ENCODE results near the gene PTPN22.

Gene PTPN22

DNA sequence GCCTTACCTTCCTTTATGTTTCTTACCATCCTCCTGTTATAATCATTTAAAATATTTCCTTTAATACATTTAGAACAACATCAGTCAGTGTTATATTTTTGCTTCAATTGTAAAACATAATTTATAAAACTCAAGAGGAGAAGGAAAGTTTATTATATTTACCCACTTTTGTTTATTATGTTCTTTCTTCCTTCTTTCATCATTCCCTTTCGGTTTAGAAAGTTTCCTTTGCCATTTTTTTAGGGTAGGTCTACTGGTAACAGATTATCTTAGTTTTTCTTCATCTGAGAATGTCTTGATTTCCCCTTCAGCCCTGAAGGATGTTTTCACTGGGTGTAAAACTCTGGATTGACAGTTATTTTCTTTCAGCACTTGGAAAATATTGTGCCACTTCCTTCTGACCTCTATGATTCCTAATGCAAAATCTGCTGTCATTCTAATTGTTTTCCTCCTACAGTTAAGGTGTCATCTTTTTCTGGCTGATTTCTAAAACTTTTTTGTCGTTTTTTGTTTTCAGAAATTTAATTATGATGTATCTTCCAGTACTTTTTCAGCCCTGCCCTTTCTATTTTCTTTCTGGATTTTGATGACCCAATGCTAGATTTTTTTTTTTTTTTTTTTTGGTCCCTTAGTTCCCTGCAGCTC, 25.0 kb downstream of the PTPN22 start:
- no peak for DNase-seq

DNA sequence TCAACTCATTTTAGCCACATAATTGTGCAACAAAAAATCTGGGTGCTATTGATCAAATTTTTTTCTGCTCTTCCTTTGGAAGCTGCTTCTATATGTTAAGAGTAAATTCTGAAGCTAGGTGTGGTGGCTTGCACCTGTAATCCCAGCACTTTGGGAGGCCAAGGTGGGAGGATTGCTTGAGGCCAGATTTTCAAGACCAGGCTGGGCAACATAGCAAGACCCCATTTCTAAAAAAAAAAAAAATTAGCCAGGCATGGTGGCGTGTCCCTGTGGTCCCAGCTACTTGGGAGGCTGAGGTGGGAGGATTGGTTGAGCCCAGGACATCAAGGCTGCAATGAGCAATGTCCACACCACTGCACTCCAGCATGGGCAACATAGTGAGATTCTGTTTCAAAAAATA, 35.0 kb downstream of the PTPN22 start:
- DNase-seq = no peak

DNA sequence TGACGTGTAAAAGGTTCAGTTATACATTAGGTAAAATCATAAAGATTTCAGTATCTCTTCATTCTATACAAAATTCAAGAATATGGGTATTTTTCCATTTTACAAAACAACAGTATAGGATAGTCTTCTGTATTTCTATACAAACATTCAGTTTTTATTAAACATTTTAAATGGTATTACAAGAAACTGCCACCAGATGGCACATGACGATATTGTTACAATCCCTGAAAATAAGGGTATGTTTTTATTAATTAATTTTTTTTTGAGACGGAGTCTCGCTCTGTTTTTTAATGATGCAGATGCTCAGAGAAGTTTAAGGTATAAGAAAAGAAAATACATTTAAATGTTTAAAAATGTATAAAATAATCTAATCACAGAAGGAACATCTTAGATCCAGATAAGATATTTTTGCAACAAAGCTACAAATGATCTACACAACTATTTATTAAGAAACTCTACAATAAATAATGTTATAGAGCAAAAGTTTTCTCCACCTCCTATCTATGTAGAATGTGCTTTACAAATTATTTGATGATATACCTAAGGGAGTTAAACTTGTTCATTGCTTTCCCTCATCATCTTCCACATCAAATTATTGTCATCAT, 35.7 kb downstream of the PTPN22 start:
- peak; percentile 36 for DNase-seq

DNA sequence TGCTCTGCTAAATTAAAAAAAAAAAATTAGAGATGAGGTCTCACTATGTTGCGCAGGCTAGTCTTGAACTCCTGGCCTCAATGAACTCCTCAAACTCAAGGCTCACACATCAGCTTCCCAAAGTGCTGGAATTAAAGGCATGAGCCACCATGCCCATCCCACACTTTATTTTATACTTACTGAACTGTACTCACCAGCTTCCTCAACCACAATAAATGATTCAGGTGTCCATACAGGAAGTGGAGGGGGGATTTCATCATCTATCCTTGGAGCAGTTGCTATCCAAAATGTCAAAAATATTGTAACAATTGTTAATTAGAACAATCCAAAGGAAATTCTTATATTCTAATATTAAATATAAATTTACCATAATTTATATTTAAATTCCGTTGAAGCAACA, 36.8 kb downstream of the PTPN22 start:
- no peak for DNase-seq

DNA sequence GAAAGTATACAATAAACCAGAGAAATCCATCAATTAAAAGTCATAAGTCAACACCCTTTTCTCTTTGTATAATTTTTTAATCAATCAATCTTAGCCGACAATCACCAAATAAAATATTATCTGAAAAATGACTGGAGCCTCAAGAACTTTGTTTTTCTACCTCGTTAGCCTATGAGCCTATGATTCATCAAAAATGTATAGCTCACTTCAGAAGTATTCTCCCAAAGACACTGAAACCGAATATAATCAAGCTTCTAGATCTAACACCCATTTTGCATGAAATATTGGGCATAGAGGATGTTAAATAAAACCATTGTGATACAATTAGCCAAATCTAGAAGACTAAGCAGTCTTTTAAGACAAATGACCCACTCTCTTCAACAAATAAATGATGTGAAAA, 41.5 kb downstream of the PTPN22 start:
- DNase-seq = no peak

DNA sequence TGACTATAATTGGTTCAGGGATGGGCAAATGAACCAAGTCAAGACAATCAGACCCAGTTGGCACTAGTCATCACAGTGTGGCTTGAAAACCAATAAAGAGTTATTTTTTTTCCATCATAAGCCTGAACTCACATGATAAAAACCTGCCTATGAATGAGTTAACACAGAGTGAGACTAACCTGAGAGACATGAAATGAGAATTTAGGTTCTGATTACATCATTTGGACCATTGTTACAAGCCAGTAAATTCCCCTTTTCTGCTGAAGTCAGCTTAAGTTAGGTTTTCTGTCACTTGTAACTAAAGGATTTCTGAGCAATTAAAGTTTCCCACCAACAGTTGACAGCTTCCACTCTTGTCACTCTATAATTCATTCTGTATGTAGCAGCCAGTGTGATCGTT, 49.6 kb downstream of the PTPN22 start:
- no peak for DNase-seq

DNA sequence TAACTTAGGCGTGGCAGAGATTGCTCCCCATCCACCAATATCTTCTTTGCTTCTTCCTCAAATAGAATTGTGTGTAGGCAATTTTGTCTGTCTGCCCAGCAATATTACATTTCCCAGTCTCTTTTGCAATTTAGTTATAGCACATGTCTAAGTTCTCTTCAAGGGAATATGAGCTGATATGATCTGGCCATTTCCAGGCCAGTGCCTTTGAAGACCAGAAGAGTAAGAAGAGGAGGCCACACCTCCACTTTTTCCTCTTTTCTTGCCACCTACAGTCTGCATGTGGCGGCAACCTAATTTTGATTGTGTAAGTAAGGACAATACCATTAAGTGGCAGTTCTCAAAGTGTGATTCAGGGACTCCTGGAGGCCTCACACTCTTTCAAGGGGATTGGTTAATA, 52.9 kb downstream of the PTPN22 start:
- no peak for DNase-seq

DNA sequence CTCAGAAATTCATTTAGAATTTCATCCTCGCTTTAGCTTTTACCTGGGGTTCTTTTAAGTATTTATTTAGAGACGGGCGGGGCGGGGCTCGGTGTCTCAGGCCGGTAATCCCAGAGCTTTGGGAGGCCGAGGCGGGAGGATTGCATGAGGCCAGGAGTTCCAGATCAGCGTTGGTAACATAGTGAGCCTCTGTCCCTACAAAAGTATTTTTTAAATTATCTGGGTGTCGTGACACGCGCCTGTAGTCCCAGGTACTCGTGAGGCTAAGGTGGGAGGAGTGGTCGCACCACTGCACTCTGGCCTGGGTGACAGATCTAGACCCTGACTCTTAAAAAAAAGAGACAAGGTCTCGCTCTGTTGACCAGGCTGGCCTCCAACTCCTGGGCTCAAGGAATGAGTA, 58.3 kb downstream of the PTPN22 start:
- peak; percentile 1 for DNase-seq

DNA sequence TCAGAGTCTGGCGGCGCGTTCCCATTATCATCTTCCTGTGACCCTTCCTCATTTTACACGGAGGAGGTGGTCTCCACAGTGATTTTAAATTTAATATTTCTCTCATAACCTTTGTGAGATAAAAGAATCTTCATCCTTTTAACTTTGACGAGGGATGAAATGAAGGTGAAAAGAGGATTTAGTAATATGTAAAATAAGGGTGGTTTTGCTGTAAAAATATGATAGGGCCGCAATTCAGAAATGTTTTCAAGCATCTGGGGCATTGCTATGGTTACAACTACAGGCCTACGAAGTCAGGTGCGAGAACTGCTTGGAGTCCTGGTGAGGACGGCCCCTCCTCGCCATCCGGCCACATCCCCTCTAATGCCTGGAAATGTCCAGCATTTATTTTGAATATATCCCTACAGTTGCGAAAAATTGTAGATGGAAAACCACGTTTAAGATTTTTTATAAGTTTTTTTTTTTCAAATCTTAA, 58.8 kb downstream of the PTPN22 start:
- peak; percentile 39 for DNase-seq

DNA sequence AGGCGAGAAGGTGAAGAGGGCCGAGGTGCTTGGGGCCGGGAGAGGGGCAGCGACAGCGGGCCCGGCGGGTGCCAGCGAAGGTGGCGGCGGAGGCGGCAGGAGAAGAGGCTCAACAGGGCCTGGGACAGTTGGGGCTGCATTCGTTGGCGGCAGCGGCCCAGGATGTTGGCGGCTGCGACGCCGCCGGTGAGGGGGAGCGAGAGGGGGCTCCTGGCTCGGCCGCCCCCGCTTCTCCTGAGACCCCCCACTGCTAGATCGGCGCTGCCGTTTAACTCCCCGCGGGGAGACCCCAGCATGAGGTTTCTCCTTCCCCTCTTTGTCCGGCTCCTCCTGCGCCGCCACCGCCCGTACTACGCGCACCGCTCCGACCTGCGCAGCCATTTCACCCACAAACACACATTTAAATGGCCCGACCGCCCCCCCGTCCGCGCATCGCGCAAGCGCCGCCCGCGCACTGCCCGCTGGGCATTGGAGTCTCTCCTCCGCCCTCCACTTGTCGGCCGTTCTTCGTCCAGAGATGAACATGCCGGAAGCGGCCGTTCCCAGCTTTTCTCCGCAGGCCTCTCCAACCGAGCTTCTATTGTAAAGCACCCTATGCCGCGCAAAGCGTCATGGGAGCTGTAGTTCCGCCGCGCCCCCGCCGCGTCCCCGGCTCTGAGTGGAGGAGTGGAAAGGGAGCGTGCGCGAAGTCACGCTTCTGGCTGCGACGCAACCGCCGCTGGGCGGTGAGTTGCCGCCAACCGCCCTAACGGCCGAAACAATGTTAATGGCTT, 59.4 kb downstream of the PTPN22 start, which contains the start of gene RSBN1:
RSBN1 (minus strand) TSS at position 589 of the 773 bp plus-strand sequence; CDS start at position 525, 64 bp downstream.
- DNase-seq = peak; percentile 98

DNA sequence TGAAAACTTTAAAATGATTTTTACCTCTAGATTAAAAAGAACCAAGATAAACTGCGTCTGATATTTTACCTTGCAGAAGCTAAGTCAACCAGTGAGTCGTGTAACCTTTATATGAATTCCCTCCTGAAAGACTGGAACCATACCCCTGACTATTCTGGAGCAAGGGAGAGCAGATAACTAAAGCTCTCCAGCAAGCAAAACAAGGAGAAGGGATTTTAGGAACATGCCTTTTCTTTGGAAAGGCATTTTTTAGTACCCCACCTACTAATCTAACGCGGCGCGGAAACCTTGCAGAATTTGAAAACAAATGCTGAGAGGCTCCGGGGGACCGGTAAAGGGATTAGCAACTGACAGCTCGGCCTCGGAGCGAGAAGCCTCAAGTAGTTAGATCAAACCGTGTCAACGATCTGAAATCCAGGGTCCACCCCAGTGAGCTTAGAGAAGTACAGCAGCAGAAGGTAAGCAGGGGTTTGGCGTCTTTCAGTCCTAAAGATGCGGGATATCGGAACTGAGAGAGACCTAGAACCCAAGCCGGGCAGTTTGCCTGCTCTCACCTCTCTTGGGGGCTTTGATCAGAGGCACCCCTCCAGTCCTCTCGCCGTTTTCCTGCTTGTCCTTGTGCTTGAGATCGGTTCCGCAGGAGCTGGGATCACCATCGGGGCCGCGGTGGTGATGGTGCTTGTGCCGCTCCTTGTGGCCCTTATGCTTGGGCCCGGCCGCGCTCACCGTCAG, 60.2 kb downstream of the PTPN22 start:
- peak; percentile 60 for DNase-seq

DNA sequence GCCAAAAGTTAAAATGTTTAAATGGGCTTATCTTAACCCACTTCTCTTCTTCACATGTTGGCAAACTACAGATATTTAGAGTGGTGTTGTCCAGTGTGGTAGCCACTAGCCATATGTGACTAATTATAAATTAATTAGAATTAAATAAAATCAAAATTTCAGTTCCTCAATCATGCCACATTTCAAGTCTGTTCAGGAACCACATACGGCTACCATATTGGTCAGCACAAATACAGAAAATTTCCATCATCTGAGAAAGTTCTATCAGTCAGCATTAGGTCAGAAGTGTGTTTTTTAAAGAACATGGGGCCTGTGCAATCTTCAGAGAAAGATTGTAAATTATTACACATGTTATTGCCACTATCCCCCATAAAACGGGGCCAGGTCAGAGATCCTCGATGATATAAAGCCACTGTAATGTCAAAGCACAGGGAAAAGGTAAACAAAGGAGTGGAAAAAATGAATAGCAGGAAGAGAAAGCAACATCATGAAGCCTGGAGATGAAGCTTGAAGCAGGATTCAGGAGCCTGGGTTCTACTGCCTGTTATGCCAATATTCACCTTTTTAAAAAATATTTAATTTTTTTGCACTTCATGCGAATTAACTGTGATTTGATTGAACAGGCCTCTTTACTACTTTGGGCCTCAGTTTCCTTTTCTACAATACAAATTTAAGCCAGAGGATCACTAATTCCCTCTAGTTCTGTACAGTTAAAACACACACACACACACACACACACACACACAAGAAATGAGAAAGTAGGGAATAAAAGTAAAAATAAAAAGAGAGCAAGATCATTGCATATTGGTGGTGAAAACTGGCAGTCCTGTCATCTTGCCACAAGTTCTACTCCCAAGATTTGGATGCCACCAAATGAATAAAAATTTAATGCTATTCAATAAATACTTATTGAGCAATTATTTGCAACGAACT, 61.6 kb downstream of the PTPN22 start:
- no peak for DNase-seq

DNA sequence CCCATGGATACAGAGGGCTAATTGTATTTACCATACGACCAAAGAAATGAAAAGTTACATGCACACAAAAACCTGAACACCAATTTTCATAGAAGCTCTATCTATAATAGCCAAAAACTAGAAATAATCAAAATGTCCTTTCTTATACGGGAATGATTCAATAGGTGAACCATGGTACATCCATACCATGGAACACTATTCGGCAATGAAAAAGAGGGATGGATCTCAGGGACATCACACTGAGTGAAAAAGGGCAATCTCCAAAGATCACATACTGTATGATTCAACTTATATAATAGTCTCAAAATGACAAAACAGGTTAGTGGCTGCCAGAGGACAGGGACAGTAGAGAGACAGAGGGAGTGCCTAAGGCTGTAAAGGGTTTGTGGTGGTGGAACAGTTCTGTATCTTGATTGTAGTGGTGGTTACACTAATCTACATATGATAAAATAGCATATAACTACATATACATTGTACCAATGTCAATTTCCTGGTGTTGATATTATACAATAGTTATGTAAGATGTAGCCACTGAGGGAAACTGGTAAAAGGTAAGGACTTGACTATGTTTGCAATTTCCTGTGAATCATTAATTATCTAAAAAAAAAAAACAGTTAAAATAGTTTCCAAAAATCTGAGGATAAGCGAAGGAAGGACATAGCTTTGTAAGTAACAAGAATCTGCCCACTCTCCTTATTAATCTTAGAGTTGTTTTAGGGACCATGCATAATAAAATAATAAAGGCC, 62.9 kb downstream of the PTPN22 start:
- no peak for DNase-seq

DNA sequence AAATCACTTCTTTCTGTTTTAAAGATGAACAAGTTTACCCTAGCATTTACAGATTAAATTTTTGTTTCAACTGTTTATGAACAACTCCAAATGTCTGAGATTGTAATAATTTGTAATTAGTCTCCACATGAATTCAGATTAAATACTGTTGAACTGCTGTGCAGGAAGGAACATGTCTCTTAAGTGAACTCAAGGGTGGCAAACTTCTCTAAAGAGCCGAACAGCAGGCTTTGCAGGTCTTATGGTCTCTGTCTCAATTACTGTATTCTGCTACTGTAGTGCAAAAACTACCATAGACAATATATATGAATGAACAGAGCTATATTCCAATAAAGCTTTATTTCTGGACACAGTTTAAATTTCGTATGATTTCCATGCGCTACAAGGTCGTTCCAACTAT, 65.9 kb downstream of the PTPN22 start:
- no peak for DNase-seq

DNA sequence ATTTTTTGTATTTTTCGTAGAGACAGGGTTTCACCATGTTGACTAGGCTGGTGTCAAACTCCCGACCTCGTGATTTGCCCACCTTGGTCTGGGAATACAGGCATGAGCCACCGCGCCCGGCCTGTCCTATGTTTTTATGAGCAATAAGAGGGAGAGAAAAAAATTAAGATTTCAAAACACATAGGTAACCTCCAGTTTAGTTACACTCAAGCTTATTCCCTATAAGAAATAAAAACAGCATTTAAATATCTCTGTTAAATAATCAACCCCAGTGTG, 66.3 kb downstream of the PTPN22 start:
- DNase-seq = no peak

DNA sequence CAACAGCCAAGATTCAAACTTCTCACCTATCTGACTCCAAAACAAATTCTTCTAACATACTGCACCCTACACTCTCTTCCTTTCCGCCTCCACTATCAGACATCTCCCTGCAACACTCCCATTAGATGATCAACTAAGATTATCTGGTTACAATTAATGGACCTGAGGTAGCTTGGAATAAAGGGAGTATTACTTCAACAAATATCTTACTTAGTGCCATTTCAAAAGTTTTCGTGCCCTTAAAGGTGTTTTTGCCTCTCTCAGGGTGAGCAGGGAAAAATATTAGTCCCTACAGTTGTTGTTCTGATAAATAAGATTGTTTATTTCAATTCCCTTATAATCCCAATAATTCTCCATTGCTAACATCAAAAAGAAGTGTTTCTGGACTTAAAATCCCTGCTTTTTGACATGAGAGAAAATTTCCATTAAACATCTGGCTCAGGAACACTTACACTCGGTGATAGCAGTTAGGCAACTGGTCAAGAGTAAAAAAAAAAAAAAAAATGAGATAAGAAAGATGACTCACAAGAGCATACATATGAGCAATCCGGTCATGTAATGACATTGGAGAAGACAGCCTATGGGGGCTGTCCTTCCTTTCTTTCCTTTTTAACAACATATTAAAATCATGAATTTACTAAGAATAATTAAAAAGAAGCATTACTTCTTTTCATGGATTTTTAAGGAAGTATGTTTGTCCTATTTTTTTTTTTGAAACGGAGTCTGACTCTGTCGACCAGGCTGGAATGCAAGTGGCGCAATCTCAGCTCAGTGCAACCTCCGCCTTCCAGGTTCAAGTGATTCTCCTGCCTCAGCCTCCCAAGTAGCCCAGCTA, 66.9 kb downstream of the PTPN22 start:
- DNase-seq = no peak

DNA sequence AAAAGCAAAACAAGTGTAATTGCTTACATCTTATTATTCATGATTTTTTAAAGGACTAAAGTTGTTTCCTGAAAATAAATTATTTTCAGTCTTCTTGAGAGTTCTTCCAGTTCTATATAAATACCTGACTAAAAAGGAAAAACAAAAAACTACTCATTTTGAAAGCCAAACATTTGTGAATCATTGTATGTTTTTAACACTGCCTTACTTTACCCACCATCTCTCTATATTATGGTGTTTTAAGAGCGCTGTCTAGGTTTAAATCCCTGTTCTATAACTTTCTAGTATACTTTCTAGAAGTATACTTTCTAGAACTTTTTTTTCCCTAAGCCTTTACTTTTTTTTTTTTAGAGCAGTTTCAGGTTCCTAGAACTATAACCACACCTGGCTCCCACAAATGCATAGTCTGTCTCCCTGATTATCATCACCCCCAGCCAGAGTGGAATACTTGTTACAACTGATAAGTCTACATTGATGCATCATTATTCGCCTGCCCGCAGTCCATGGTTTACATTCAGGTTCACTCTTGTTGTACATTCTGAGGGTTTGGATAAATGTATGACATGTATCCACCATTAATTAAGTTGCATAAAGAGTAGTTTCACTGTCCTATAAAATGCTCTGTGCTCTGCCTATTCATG, 69.0 kb downstream of the PTPN22 start:
- no peak for DNase-seq

DNA sequence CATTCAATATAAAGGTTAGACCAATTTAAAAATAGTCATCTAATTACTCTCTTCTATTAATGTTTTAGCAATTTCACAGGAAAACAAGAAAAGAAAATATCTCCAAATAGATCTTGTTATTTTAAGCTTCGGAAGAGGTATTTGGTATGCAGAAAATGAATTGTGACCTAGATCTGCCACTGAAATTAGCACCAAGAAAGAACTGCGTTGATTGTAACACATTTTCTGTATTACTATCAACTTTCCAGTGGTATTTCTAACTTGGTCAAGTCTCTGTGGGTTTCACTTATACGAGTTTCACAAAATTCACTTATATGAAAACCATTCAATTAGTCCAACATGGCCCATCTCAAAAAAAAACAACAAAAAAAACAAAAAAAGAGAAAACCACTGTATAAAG, 71.0 kb downstream of the PTPN22 start:
- no peak for DNase-seq

DNA sequence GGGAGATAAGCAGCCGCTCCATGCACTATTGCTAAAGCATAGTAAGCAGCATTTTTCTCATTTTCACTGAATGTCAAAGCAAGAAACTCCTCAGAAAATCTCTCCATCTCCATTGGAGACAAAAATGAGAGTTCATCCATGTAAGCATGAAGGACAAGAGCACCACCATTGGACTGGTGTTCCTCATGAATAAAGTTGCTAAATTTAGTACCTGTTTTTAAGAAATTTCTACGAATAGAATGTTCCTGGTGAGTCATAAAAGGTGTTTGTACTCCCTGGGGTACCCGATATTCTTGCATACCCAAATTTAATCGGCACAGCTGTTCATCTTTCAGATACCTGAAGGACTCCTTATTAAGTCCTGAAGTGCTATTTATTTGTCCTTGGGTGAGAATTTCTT, 74.0 kb downstream of the PTPN22 start:
- no peak for DNase-seq
